A549 (cell line): ENCODE data around the gene ALDH1A2. TPM values are rescaled to one million over a fixed set of nuclear protein-coding genes. Genes with fewer than 3 reads are reported as not detected.
A peak's percentile ranks its signal among the peaks of the same experiment; 100 is the strongest.

Experiments
- ATAC-seq, 2 experiments: fragments of 200-7000 bp in 1 of 2; fragments of >200 bp in 1 of 2; cut with Nextera tagmentation in 1 of 2; cut with Tn5 transposase in 1 of 2; 3 replicates each; pipeline versions ENCODE4 v1.8.0 to v1.9.1; 2018 to 2020; ENCODE audit warnings: mild to moderate bottlenecking in 1 of 2, moderate library complexity in 1 of 2
- CTCF ChIA-PET: fragments of 300-600 bp; sonication (Branson Sonifier 250); formaldehyde crosslinking; extraction: SDS; loops from one replicate; lab custom pipeline; 2021; ENCODE audit warnings: antibody characterized with exemption, inconsistent platforms; lab: Yijun Ruan, JAX
- POLR2A ChIA-PET: fragments of 350-600 bp; formaldehyde crosslinking; extraction: SDS; loops from one replicate; lab custom pipeline; 2021; ENCODE audit warnings: antibody characterized with exemption, inconsistent platforms; lab: Yijun Ruan, JAX
- DNase-seq, 2 experiments: peaks; one replicate each; pipeline versions ENCODE4 v3.0.0 to v3.0.0-alpha.2; 2011 to 2016; ENCODE audit warnings: low read depth in 1 of 2, low spot score in 1 of 2
- FAIRE-seq: peaks from 2 replicates; lab custom pipeline; 2011; peaks lifted over from hg19 to GRCh38; lab: Jason Lieb, UNC
- H3K27ac ChIP-seq, 2 experiments: fragments of >200 bp; sonication (Bioruptor Twin); formaldehyde crosslinking; 3 replicates each; pipeline ENCODE4 v1.5.1; 2016 to 2017
- H3K4me1 ChIP-seq: fragments of >200 bp; sonication (Bioruptor Twin); formaldehyde crosslinking; 3 replicates; pipeline ENCODE4 v1.6.1; 2016
- H3K4me2 ChIP-seq: fragments of >200 bp; sonication (Bioruptor Twin); formaldehyde crosslinking; 3 replicates; pipeline ENCODE4 v1.6.1; 2016
- H3K4me3 ChIP-seq: fragments of >200 bp; sonication (Bioruptor Twin); formaldehyde crosslinking; 3 replicates; pipeline ENCODE4 v1.5.1; 2016
- H3K9me3 ChIP-seq: fragments of >200 bp; sonication (Bioruptor Twin); formaldehyde crosslinking; 3 replicates; pipeline ENCODE4 v1.6.1; 2016
- BCL3 ChIP-seq: fragments of >200 bp; sonication (Bioruptor Twin); formaldehyde crosslinking; IDR thresholded peaks from 3 replicates; pipeline ENCODE4 v1.6.1; 2016
- CBX2 ChIP-seq: fragments of 200-600 bp; sonication (generic); IDR thresholded peaks from 2 replicates; pipeline ENCODE4 v1.6.1; 2016; ENCODE audit warnings: low read depth, mild to moderate bottlenecking, borderline replicate concordance
- CBX8 ChIP-seq: fragments of 200-600 bp; sonication (generic); IDR thresholded peaks from 2 replicates; pipeline ENCODE4 v1.6.1; 2016
- CEBPB ChIP-seq, 2 experiments: fragments of >200 bp in 1 of 2; sonication (Bioruptor Twin) in 1 of 2; formaldehyde crosslinking in 1 of 2; IDR thresholded peaks; 2 replicates each; pipeline ENCODE4 v1.6.1; 2012 to 2016
- CHD2 ChIP-seq: fragments of 150-350 bp; IDR thresholded peaks from 2 replicates; pipeline ENCODE4 v1.6.1; 2014; ENCODE audit warnings: low read length; ENCODE audit not compliant: partially characterized antibody
- CTCF ChIP-seq: fragments of >200 bp; sonication (Bioruptor Twin); formaldehyde crosslinking; IDR thresholded peaks from 3 replicates; pipeline ENCODE4 v1.5.1; 2016
- ESRRA ChIP-seq: fragments of 150-350 bp; IDR thresholded peaks from 2 replicates; pipeline ENCODE4 v1.6.1; 2014; ENCODE audit warnings: mild to moderate bottlenecking, low read length, borderline replicate concordance
- FOSB ChIP-seq: fragments of 250-450 bp; sonication (Bioruptor Pico); IDR thresholded peaks from 2 replicates; pipeline ENCODE4 v1.5.0; 2020; ENCODE audit warnings: mild to moderate bottlenecking, moderate library complexity
- FOXS1 ChIP-seq: fragments of 250-450 bp; sonication (Bioruptor Pico); IDR thresholded peaks from 2 replicates; pipeline ENCODE4 v1.5.0; 2020; ENCODE audit warnings: mild to moderate bottlenecking, moderate library complexity
- HDAC2 ChIP-seq: fragments of 200-600 bp; sonication (generic); IDR thresholded peaks from 2 replicates; pipeline ENCODE4 v1.6.1; 2016
- HEYL ChIP-seq: fragments of 250-450 bp; sonication (Bioruptor Pico); IDR thresholded peaks from 2 replicates; pipeline ENCODE4 v1.8.0; 2021; ENCODE audit warnings: mild to moderate bottlenecking, moderate library complexity
- HMGXB4 ChIP-seq: fragments of 250-450 bp; sonication (Bioruptor Pico); IDR thresholded peaks from 2 replicates; pipeline ENCODE4 v1.5.0; 2021; ENCODE audit warnings: mild to moderate bottlenecking, moderate library complexity, borderline replicate concordance
- HOXA7 ChIP-seq: fragments of 250-450 bp; sonication (Bioruptor Pico); IDR thresholded peaks from 2 replicates; pipeline ENCODE4 v1.5.0; 2020; ENCODE audit warnings: mild to moderate bottlenecking, moderate library complexity
- HOXB5 ChIP-seq: fragments of 250-450 bp; sonication (Bioruptor Pico); IDR thresholded peaks from 2 replicates; pipeline ENCODE4 v1.5.0; 2020; ENCODE audit warnings: mild to moderate bottlenecking, moderate library complexity
- JUN ChIP-seq, 2 experiments: fragments of >200 bp; sonication (Bioruptor Twin); formaldehyde crosslinking; IDR thresholded peaks; 2 replicates in 1 of 2; 3 replicates in 1 of 2; pipeline ENCODE4 v1.6.1; 2016 to 2017
- MAFK ChIP-seq: fragments of 450-650 bp; IDR thresholded peaks from 2 replicates; pipeline ENCODE4 v1.6.1; 2014; ENCODE audit not compliant: partially characterized antibody
- MAX ChIP-seq: IDR thresholded peaks from 2 replicates; pipeline ENCODE4 v1.6.1; 2012
- MAZ ChIP-seq: fragments of 150-350 bp; IDR thresholded peaks from 2 replicates; pipeline ENCODE4 v1.6.1; 2014; ENCODE audit warnings: antibody characterized with exemption, low read depth, low read length, borderline replicate concordance
- NR3C1 ChIP-seq: fragments of >200 bp; sonication (Bioruptor Twin); formaldehyde crosslinking; IDR thresholded peaks from 3 replicates; pipeline ENCODE4 v1.6.1; 2017
- PBX3 ChIP-seq: IDR thresholded peaks from 2 replicates; pipeline ENCODE4 v1.6.1; 2012
- POLR2AphosphoS2 ChIP-seq: conservative IDR thresholded peaks from 2 replicates; pipeline ENCODE4 v1.6.1; 2012; ENCODE audit warnings: low read length, improper control_type of control experiment, inconsistent platforms
- SMC3 ChIP-seq: fragments of >200 bp; sonication (Bioruptor Twin); formaldehyde crosslinking; IDR thresholded peaks from 3 replicates; pipeline ENCODE4 v1.6.1; 2018; ENCODE audit warnings: inconsistent platforms
- USF2 ChIP-seq: fragments of 450-650 bp; IDR thresholded peaks from 2 replicates; pipeline ENCODE4 v1.6.1; 2014; ENCODE audit warnings: antibody characterized with exemption
- ZC3H11A ChIP-seq: fragments of 450-650 bp; IDR thresholded peaks from 2 replicates; pipeline ENCODE4 v1.6.1; 2014; ENCODE audit warnings: antibody characterized with exemption, mild to moderate bottlenecking
- ZFP36 ChIP-seq: fragments of 450-650 bp; IDR thresholded peaks from 2 replicates; pipeline ENCODE4 v1.6.1; 2014; ENCODE audit warnings: borderline replicate concordance; ENCODE audit not compliant: partially characterized antibody
- ZNF302 ChIP-seq: fragments of 250-450 bp; sonication (Bioruptor Pico); IDR thresholded peaks from 2 replicates; pipeline ENCODE4 v1.9.0; 2021; ENCODE audit warnings: inconsistent platforms, mild to moderate bottlenecking, moderate library complexity
- WGBS: methylation state at CpG from one replicate; pipeline ENCODE4 v1.1.6; 2017; ENCODE audit errors: missing lambda C conversion rate; 5-methylcytosine and 5-hydroxymethylcytosine counted together
- polyA plus RNA-seq, 4 experiments: library from polyadenylated mRNA; depleted of rRNA in 3 of 4; stranded (reverse); fragments of >200 nt; fragmentation: RNase III in 1 of 4; extraction: RNeasy Plus Mini Kit Qiagen cat#74134 plus additional on column Dnase treatment in 1 of 4; gene quantifications; 2 replicates in 3 of 4; 3 replicates in 1 of 4; pipeline ENCODE4 v1.2.3, GENCODE V29; 2011 to 2017

ALDH1A2 gene
- polyA plus RNA-seq, 2 of the 4 experiments (the other 2 are of a cell fraction), result 0.23 to 0.35 TPM

GRCh38 chr15:57923306-57923705 lies 142.2 kb downstream of the ALDH1A2 start (continued):
- TF ChIP-seq CTCF, result no peak
- no peak for TF ChIP-seq MAX
- TF ChIP-seq JUN (IDR thresholded peaks at IDR 0.05), result no peak
- no peak for TF ChIP-seq MAFK

- no peak overlapping the region for H3K27ac ChIP-seq
- DNase-seq, result peak in 1 of 2 experiments; percentile 5
- H3K9me3 ChIP-seq, result no peaks in the 10 kb centered on the region
- POLR2A ChIA-PET, result no interaction called here
- H3K4me3 ChIP-seq, result no peak overlapping the region
- peaks cover 13% of the 10 kb centered on the region; the same call in 2 of the 3 replicates for H3K4me1 ChIP-seq
- CTCF ChIA-PET, result interaction anchor here (0.9 to 1.7 kb wide), 4 partner anchors 9 to 362 kb away, joined by 3 to 4 read pairs (median 3); no protein-coding TSS in a partner anchor
- no peak for FAIRE-seq
- 46% methylated on average over 5 of the region's 5 CpGs for WGBS
- no peak; a peak in 1 of 6 replicates for ATAC-seq
- TF ChIP-seq CHD2 (no peak), HOXA7 (CRISPR knock-in tag) (no peak), FOSB (CRISPR knock-in tag) (no peak), HOXB5 (no peak), HDAC2 (no peak), MAZ (no peak)
- H3K4me2 ChIP-seq, result no peak overlapping the region
These were observed 142.7 kb downstream of the ALDH1A2 start for GRCh38 chr15:57922776-57923175.

GRCh38 chr15:57921371-57921770 lies 144.1 kb downstream of the ALDH1A2 start:
- ATAC-seq, result no peak; a peak in 1 of 6 replicates
- Histone ChIP-seq H3K4me2 (no peak overlapping the region), H3K27ac (no peak overlapping the region), H3K4me3 (no peak overlapping the region), H3K4me1 (peaks cover 13% of the 10 kb centered on the region; the same call in 2 of the 3 replicates), H3K9me3 (no peaks in the 10 kb centered on the region)
- no peak for FAIRE-seq
- ChIA-PET CTCF (interaction anchor here (1.7 kb wide), 1 partner anchor 10 kb away, joined by 4 read pairs; no protein-coding TSS in a partner anchor), POLR2A (no interaction called here)
- no peak for DNase-seq
- 23% methylated on average over 2 of the region's 2 CpGs for WGBS
- TF ChIP-seq CBX8 (no peak), ZFP36 (no peak), CTCF (no peak), BCL3 (no peak), CBX2 (no peak), ESRRA (no peak), NR3C1 (no peak), HOXA7 (CRISPR knock-in tag) (no peak), USF2 (no peak), ZC3H11A (no peak), HMGXB4 (CRISPR knock-in tag) (no peak), PBX3 (no peak), SMC3 (no peak), HDAC2 (no peak), ZNF302 (CRISPR knock-in tag) (no peak), FOXS1 (CRISPR knock-in tag) (no peak), HEYL (CRISPR knock-in tag) (no peak), MAX (no peak), CEBPB (IDR thresholded peaks at IDR 0.05) (no peak), POLR2AphosphoS2 (no peak)
